GM13977 (cell line): ENCODE measurements around the gene PRSS33.

ENCODE experiments used
- DNase-seq: peaks from one replicate; pipeline ENCODE4 v3.0.0; 2012; ENCODE audit warnings: low spot score
- CTCF ChIP-seq: IDR thresholded peaks from 2 replicates; pipeline ENCODE4 v1.5.1; 2012; ENCODE audit warnings: mild to moderate bottlenecking, control low read depth; ENCODE audit not compliant: insufficient read depth; ENCODE audit errors: extremely low read depth, missing control alignments
- in situ Hi-C: fragments of 300-500 bp; cut with MboI; formaldehyde crosslinking; loops from one replicate; pipeline ENCODE4 v1.12.0; 2022; ENCODE audit warnings: low sequenced_read_pairs, low pct_unique_long_range_greater_than_20kb, mixed read lengths, inconsistent platforms; ENCODE audit not compliant: unreplicated experiment

PRSS33 gene

GRCh38 chr16:2749936-2750335 is 37.4 kb downstream of the PRSS33 start:
- in situ Hi-C loops = no loop called here
- DNase-seq = no peak

GRCh38 chr16:2749476-2749875 is 37.9 kb downstream of the PRSS33 start:
- TF ChIP-seq CTCF = no peak
- in situ Hi-C loops = no loop called here
- DNase-seq = no peak

More at GRCh38 chr16:2749936-2750335, 37.4 kb downstream of the PRSS33 start:
- TF ChIP-seq CTCF = no peak

GRCh38 chr16:2748757-2749455 is 38.5 kb downstream of the PRSS33 start:
- in situ Hi-C loops = no loop called here
- no peak for DNase-seq

GRCh38 chr16:2745961-2746360 is 41.4 kb downstream of the PRSS33 start:
- no peak for TF ChIP-seq CTCF

More at GRCh38 chr16:2748757-2749455, 38.5 kb downstream of the PRSS33 start:
- no peak for TF ChIP-seq CTCF

GRCh38 chr16:2745116-2745890 is 42.1 kb downstream of the PRSS33 start:
- TF ChIP-seq CTCF = no peak
- no peak for DNase-seq
- in situ Hi-C loops = no loop called here

More at GRCh38 chr16:2745961-2746360, 41.4 kb downstream of the PRSS33 start:
- no peak for DNase-seq
- in situ Hi-C loops = no loop called here

- DNase-seq = no peak
- no peak for TF ChIP-seq CTCF
- in situ Hi-C loops = no loop called here
Measured at GRCh38 chr16:2744711-2745110, 42.6 kb downstream of the PRSS33 start.
